Transverse colon (tissue), 4 donors: ENCODE results near the gene RET. TPM values are rescaled to one million over a fixed set of nuclear protein-coding genes. Genes with fewer than 3 reads are reported as not detected.
A peak's percentile ranks its signal among the peaks of the same experiment; 100 is the strongest.

Source experiments
- DNase-seq: peaks from one replicate; pipeline ENCODE4 v3.0.0-alpha.2; 2019
- H3K27ac ChIP-seq, 4 donors: fragments of 200-600 bp; sonication (generic); 2 replicates each; pipeline ENCODE4 v1.5.1; 2016 to 2018; ENCODE audit warnings: inconsistent platforms in 4 of 4
- H3K27me3 ChIP-seq: fragments of 200-600 bp; sonication (generic); 2 replicates; pipeline ENCODE4 v1.5.1; 2017; ENCODE audit warnings: inconsistent platforms
- H3K36me3 ChIP-seq, 4 donors: fragments of 200-600 bp; sonication (generic); 2 replicates each; pipeline ENCODE4 v1.5.1; 2017 to 2019; ENCODE audit warnings: inconsistent platforms in 4 of 4
- H3K4me1 ChIP-seq, 4 donors: fragments of 200-600 bp; sonication (generic); 2 replicates each; pipeline ENCODE4 v1.5.1; 2017 to 2020; ENCODE audit warnings: inconsistent platforms in 4 of 4
- H3K4me3 ChIP-seq, 4 donors: fragments of 200-600 bp; sonication (generic); 1 replicate in 1 of 4; 2 replicates in 3 of 4; pipeline versions ENCODE4 v1.5.1 to v1.6.1; 2017 to 2019; ENCODE audit warnings: inconsistent platforms in 4 of 4
- H3K9me3 ChIP-seq, 2 donors: fragments of 200-600 bp; sonication (generic); 2 replicates each; pipeline ENCODE4 v1.5.1; 2017 to 2019; ENCODE audit warnings: inconsistent platforms in 2 of 2
- EP300 ChIP-seq: sonication (generic); formaldehyde crosslinking; IDR thresholded peaks from one replicate; pipeline ENCODE4 v1.6.1; 2017; ENCODE audit warnings: antibody characterized with exemption, low read depth
- POLR2A ChIP-seq: fragments of 450-650 bp; IDR thresholded peaks from one replicate; pipeline ENCODE4 v1.6.1; 2016; ENCODE audit warnings: antibody characterized with exemption, mild to moderate bottlenecking, moderate library complexity
- POLR2AphosphoS5 ChIP-seq, 3 donors: sonication (generic); formaldehyde crosslinking; IDR thresholded peaks; one replicate each; pipeline ENCODE4 v1.6.1; 2016; ENCODE audit warnings: antibody characterized with exemption in 3 of 3
- WGBS, 2 donors: methylation state at CpG; one replicate each; pipeline ENCODE4 v1.1.5; 2018; ENCODE audit warnings: low coverage in 1 of 2; 5-methylcytosine and 5-hydroxymethylcytosine counted together
- in situ Hi-C, 4 donors: fragments of 200-750 bp; cut with MboI; loops; one replicate each; pipeline versions ENCODE4 v1.15.0 to v1.15.1; 2017; ENCODE audit warnings: low sequenced_read_pairs in 3 of 4, low pct_ligation_motif_present in 1 of 4, low pct_unique_long_range_greater_than_20kb in 1 of 4
- intact Hi-C: fragments of 100-400 bp; cut with DNase I; formaldehyde crosslinking; loops from one replicate; pipeline ENCODE4 v1.15.1; 2023; ENCODE audit warnings: low total_unique reads
- total RNA-seq, 4 donors: library from RNA; depleted of rRNA; stranded (reverse); fragments of >200 nt; gene quantifications; one replicate each; pipeline ENCODE4 v1.1.0, GENCODE V29; 2016
- TF ChIP-seq, protein P1 (sequence below), 5 experiments: fragments of 200-600 bp in 3 of 5; fragments of 450-650 bp in 2 of 5; sonication (generic) in 3 of 5; IDR thresholded peaks; 1 replicate in 2 of 5; 2 replicates in 3 of 5; pipeline ENCODE4 v1.5.1; 2016 to 2017; ENCODE audit warnings: antibody characterized with exemption in 5 of 5, inconsistent platforms in 3 of 5, mild to moderate bottlenecking in 2 of 5, moderate library complexity in 1 of 5

Gene RET
- total RNA-seq, 4 donors from 2014 or later: 0.37 to 5.6 (median 1.4) TPM

DNA sequence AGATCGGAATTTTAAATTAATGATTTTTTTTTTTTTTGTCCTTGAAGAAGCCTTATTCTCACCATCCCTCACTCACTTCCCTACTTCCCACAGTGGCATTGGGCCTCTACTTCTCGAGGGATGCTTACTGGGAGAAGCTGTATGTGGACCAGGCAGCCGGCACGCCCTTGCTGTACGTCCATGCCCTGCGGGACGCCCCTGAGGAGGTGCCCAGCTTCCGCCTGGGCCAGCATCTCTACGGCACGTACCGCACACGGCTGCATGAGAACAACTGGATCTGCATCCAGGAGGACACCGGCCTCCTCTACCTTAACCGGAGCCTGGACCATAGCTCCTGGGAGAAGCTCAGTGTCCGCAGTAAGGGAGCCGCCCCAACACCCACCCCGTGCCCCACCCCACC lies 23.5 kb downstream of the RET start:
- H3K4me1 ChIP-seq: peaks cover 0 to 11% (median 8%) of the 10 kb centered on the region in 4 donors
- no peaks in the 10 kb centered on the region for H3K36me3 ChIP-seq
- in situ Hi-C loops: loop anchor here in 2 of 4 donors (10.0 to 25.0 kb wide), 2 partner anchors 236 to 238 kb away; no protein-coding TSS in a partner anchor
- no peak overlapping the region for H3K27ac ChIP-seq
- H3K27me3 ChIP-seq: peaks cover 20% of the 10 kb centered on the region
- intact Hi-C loops: loop anchor here (5.0 kb wide), 1 partner anchor 233 kb away; no protein-coding TSS in a partner anchor
- no peaks in the 10 kb centered on the region for H3K9me3 ChIP-seq
- WGBS, 2 donors: 61 to 91% methylated on average over 2 to 13 of the region's 17 CpGs
- no peak for DNase-seq
- no peak for TF ChIP-seq POLR2AphosphoS5 (IDR thresholded peaks at IDR 0.05)
- no peak for TF ChIP-seq EP300
- TF ChIP-seq POLR2A: no peak
- TF ChIP-seq, protein P1, sequence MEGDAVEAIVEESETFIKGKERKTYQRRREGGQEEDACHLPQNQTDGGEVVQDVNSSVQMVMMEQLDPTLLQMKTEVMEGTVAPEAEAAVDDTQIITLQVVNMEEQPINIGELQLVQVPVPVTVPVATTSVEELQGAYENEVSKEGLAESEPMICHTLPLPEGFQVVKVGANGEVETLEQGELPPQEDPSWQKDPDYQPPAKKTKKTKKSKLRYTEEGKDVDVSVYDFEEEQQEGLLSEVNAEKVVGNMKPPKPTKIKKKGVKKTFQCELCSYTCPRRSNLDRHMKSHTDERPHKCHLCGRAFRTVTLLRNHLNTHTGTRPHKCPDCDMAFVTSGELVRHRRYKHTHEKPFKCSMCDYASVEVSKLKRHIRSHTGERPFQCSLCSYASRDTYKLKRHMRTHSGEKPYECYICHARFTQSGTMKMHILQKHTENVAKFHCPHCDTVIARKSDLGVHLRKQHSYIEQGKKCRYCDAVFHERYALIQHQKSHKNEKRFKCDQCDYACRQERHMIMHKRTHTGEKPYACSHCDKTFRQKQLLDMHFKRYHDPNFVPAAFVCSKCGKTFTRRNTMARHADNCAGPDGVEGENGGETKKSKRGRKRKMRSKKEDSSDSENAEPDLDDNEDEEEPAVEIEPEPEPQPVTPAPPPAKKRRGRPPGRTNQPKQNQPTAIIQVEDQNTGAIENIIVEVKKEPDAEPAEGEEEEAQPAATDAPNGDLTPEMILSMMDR (IDR thresholded peaks at IDR 0.05): no peak
- H3K4me3 ChIP-seq: no peak overlapping the region

DNA sequence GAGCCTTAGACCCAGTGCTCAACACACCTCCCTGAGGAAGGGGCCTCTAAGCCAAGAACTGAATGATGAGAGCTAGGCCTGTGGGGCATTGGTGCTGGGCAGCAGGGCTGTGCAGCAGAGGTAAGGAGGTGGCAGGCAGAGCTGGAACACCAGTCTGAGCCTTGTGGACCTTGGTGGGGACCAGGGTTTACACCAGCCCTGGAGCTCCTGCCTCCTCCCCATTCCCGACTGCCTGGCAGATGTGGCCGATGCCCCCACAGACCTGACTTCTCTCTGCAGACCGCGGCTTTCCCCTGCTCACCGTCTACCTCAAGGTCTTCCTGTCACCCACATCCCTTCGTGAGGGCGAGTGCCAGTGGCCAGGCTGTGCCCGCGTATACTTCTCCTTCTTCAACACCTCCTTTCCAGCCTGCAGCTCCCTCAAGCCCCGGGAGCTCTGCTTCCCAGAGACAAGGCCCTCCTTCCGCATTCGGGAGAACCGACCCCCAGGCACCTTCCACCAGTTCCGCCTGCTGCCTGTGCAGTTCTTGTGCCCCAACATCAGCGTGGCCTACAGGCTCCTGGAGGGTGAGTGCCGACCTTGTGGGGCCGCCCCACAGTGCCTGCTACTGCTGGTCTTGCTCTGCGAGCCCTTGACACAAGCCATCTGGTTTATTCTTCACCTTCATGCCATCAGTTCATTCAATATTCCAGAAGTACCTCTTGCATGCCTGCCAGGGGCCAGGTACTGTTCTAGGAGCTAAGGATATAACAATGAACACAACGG lies 25.4 kb downstream of the RET start:
- peaks cover 20% of the 10 kb centered on the region for H3K27me3 ChIP-seq
- H3K27ac ChIP-seq: no peak overlapping the region
- H3K9me3 ChIP-seq: no peaks in the 10 kb centered on the region
- no peaks in the 10 kb centered on the region for H3K36me3 ChIP-seq
- no peak overlapping the region for H3K4me3 ChIP-seq
- DNase-seq: no peak
- TF ChIP-seq, protein P1 (IDR thresholded peaks at IDR 0.05): no peak
- TF ChIP-seq POLR2A (no peak), POLR2AphosphoS5 (IDR thresholded peaks at IDR 0.05) (no peak), EP300 (no peak)
- peaks cover 0 to 14% (median 12%) of the 10 kb centered on the region in 4 donors for H3K4me1 ChIP-seq
- in situ Hi-C loops (loop anchor here in 2 of 4 donors (10.0 to 25.0 kb wide), 2 partner anchors 237 to 240 kb away; no protein-coding TSS in a partner anchor), intact Hi-C loops (loop anchor here (5.0 kb wide), 1 partner anchor 235 kb away; no protein-coding TSS in a partner anchor)
- 82% methylated on average over 19 of the region's 19 CpGs; no CpG with 5 or more reads in 1 of the 2 donors for WGBS, 2 donors

DNA sequence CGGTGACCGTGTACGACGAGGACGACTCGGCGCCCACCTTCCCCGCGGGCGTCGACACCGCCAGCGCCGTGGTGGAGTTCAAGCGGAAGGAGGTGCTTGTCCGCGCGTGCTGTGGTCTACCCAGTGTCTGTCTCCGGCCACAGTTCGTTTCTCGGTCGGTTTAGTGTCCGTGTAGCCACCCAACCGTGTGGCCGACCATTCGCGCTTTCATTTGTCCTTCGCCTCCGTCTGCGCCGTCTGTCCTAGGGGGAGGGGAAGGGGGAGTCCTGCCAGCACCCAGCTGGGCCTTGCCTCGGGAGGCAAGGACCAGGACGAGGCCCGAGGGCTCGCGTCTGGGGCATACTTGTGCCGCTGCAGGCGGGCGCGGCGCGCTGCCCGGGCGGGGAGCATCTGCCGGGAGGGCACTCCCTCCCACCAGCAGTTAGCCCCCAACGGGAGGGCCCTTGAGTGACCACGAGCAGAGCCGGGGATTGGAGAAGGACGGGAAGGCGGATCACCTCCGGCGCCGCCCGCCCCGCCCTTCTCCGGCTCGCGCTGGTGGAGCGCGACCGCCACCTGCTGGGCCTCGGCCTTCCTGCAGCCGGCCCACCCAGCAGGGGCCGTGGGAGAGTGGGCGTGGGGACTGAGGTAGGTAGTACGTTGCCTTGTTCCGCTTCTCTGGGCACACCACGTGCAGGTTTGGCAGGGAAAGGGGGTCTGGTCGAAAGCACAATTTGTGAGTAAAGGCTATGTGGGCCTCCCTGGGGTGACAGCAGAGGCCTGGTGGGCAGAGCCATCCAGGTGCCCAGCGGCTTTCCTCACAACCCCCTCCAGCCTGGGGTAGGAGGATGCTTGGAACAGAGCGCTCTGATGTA lies 28.5 kb downstream of the RET start:
- Histone ChIP-seq H3K27ac (no peak overlapping the region), H3K4me1 (peaks cover 0 to 14% (median 12%) of the 10 kb centered on the region in 4 donors), H3K9me3 (no peaks in the 10 kb centered on the region), H3K4me3 (peak overlapping the region; percentile 28 to 55 (median 42)), H3K36me3 (no peaks in the 10 kb centered on the region), H3K27me3 (peaks cover 20% of the 10 kb centered on the region)
- in situ Hi-C loops: loop anchor here in 2 of 4 donors (10.0 to 25.0 kb wide), 2 partner anchors 241 to 243 kb away; no protein-coding TSS in a partner anchor
- peak; percentile 75 for DNase-seq
- 3% methylated on average over 70 of the region's 71 CpGs; no CpG with 5 or more reads in 1 of the 2 donors for WGBS, 2 donors
- intact Hi-C loops: loop anchor here (5.0 kb wide), 1 partner anchor 353 kb away; no protein-coding TSS in a partner anchor
- TF ChIP-seq EP300: no peak
- TF ChIP-seq, protein P1 (IDR thresholded peaks at IDR 0.05): peak; percentile 95 to 100 (median 99)

DNA sequence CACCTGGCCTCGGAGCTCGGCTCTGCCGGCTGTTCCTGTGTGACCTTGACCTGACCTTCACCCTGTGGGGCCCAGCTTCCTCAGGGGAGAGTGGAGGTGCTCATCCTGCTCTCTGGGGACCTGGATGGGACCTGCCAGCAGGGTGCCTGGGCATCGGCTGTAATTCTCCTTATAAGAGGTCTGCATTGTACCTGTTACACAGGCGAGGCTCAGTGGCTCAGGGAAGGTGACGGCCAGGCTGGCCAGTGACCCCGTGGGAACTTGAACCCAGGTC lies 29.0 kb downstream of the RET start:
- Histone ChIP-seq H3K27ac (no peak overlapping the region), H3K4me1 (peaks cover 0 to 14% (median 12%) of the 10 kb centered on the region in 4 donors), H3K27me3 (peaks cover 20% of the 10 kb centered on the region), H3K36me3 (no peaks in the 10 kb centered on the region), H3K9me3 (no peaks in the 10 kb centered on the region), H3K4me3 (no peak overlapping the region)
- in situ Hi-C loops (loop anchor here in 2 of 4 donors (10.0 to 25.0 kb wide), 2 partner anchors 241 to 244 kb away; no protein-coding TSS in a partner anchor), intact Hi-C loops (loop anchor here (5.0 kb wide), 1 partner anchor 354 kb away; no protein-coding TSS in a partner anchor)
- no peak for DNase-seq
- 57% methylated on average over 6 of the region's 7 CpGs; no CpG with 5 or more reads in 1 of the 2 donors for WGBS, 2 donors
- TF ChIP-seq POLR2AphosphoS5 (IDR thresholded peaks at IDR 0.05): no peak
- no peak for TF ChIP-seq EP300
- TF ChIP-seq POLR2A: no peak
- TF ChIP-seq, protein P1 (IDR thresholded peaks at IDR 0.05): no peak
